ENCODE measurements around the gene FAM89B.

DNA sequence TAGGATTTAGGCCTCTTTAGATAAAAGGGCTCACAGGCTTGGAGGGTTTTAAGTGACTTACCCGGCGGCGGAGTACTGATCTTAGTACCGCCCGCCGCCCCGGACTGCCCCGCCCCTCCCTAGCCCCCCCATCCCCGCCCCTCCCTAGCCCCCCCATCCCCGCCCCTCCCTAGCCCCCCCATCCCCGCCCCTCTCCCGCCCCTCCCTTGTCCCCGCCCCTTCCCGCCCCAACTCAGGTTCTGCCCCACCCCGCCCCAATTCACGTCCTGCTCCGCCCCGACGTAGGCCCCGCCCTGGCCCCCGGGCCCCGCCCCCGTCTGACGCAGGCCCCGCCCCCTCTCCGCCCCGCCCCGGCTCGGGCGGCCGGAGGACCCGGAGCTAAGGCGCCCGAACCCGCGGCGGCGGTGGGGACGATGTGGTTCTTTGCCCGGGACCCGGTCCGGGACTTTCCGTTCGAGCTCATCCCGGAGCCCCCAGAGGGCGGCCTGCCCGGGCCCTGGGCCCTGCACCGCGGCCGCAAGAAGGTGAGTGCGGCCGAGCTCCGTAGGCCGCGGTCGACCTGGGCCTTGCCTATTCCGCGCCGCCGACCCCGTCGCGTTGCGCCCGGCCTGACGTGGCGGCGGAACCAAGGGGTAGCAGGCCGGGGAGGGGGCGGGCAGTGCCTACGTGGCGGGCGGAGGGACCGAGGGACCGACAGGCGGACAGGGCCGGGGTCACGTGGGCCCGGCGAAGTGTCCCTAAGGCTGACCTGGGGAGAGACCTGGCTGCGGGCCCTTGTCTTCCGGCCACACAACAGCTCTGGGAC lies 47.4 kb upstream of the FAM89B start, which contains the start of gene SCYL1:
- no peak for TF ChIP-seq EP300 (conservative IDR thresholded peaks at IDR 0.05; ENCODE audit: poor library complexity, severe bottlenecking)
- TF ChIP-seq, protein P1, sequence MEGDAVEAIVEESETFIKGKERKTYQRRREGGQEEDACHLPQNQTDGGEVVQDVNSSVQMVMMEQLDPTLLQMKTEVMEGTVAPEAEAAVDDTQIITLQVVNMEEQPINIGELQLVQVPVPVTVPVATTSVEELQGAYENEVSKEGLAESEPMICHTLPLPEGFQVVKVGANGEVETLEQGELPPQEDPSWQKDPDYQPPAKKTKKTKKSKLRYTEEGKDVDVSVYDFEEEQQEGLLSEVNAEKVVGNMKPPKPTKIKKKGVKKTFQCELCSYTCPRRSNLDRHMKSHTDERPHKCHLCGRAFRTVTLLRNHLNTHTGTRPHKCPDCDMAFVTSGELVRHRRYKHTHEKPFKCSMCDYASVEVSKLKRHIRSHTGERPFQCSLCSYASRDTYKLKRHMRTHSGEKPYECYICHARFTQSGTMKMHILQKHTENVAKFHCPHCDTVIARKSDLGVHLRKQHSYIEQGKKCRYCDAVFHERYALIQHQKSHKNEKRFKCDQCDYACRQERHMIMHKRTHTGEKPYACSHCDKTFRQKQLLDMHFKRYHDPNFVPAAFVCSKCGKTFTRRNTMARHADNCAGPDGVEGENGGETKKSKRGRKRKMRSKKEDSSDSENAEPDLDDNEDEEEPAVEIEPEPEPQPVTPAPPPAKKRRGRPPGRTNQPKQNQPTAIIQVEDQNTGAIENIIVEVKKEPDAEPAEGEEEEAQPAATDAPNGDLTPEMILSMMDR (IDR thresholded peaks at IDR 0.05; ENCODE audit: poor library complexity, severe bottlenecking) = no peak

Data from neural cell (in vitro differentiated cells).